ENCODE measurements around the gene ZEB2. TPM values are rescaled to one million over a fixed set of nuclear protein-coding genes. Genes with fewer than 3 reads are reported as not detected.

Gene ZEB2
- total and polyA plus RNA-seq, 12 donors, result 29.0 to 226 (median 142) TPM

GRCh38 chr2:144461308-144461766, 58.6 kb downstream of the ZEB2 start:
- Histone ChIP-seq H3K4me3 (no peak overlapping the region), H3K9me3 (replicated peaks in 1 of 3) (no peaks in the 10 kb centered on the region), H3K4me1 (replicated peaks in 1 of 2) (peaks cover 47 to 71% of the 10 kb centered on the region in 2 donors), H3K36me3 (replicated peaks in 1 of 2) (no peaks in the 10 kb centered on the region), H3K27ac (peak overlapping the region in 3 of 5 donors; percentile 40 to 63 (median 62)), H3K27me3 (no peaks in the 10 kb centered on the region)
- peak in 6 of 7 donors; percentile 43 to 68 (median 63) for DNase-seq
- WGBS, 4 donors, result 44 to 54% (median 50%) methylated on average over 9 of the region's 9 CpGs
- TF ChIP-seq CTCF (IDR thresholded peaks at IDR 0.05), result peak in 1 of 6 experiments; percentile 4
- no peak for TF ChIP-seq POLR2A (IDR thresholded peaks at IDR 0.05)
- intact Hi-C loops (cut with DNase I), result loop anchor here in 1 of 2 donors (10.0 kb wide), 1 partner anchor 53 kb away; no protein-coding TSS in a partner anchor

GRCh38 chr2:144460727-144461307, 59.1 kb downstream of the ZEB2 start:
- WGBS, 4 donors, result 80 to 85% (median 84%) methylated on average over 6 of the region's 6 CpGs
- no peak overlapping the region for H3K4me3 ChIP-seq
- DNase-seq, result no peak
- H3K4me1 ChIP-seq (replicated peaks in 1 of 2), result peaks cover 52 to 76% of the 10 kb centered on the region in 2 donors
- no peaks in the 10 kb centered on the region for H3K27me3 ChIP-seq
- intact Hi-C loops (cut with DNase I), result loop anchor here in 1 of 2 donors (10.0 kb wide), 1 partner anchor 54 kb away; no protein-coding TSS in a partner anchor
- no peaks in the 10 kb centered on the region for H3K9me3 ChIP-seq (replicated peaks in 1 of 3)
- H3K27ac ChIP-seq, result peak overlapping the region in 3 of 5 donors; percentile 41 to 63 (median 62)
- TF ChIP-seq POLR2A (IDR thresholded peaks at IDR 0.05) (no peak), CTCF (IDR thresholded peaks at IDR 0.05) (no peak)
- no peaks in the 10 kb centered on the region for H3K36me3 ChIP-seq (replicated peaks in 1 of 2)

- TF ChIP-seq CTCF (IDR thresholded peaks at IDR 0.05) (no peak), POLR2A (IDR thresholded peaks at IDR 0.05) (no peak)
- peak in 3 of 7 donors; percentile 43 to 68 (median 52) for DNase-seq
- intact Hi-C loops (cut with DNase I), result loop anchor here in 1 of 2 donors (10.0 kb wide), 1 partner anchor 55 kb away; no protein-coding TSS in a partner anchor
- Histone ChIP-seq H3K4me3 (no peak overlapping the region), H3K4me1 (replicated peaks in 1 of 2) (peaks cover 58 to 85% of the 10 kb centered on the region in 2 donors), H3K9me3 (replicated peaks in 1 of 3) (no peaks in the 10 kb centered on the region), H3K36me3 (replicated peaks in 1 of 2) (no peaks in the 10 kb centered on the region), H3K27ac (peak overlapping the region; percentile 10 to 63 (median 39)), H3K27me3 (no peaks in the 10 kb centered on the region)
- 27 to 36% (median 30%) methylated on average over 5 of the region's 5 CpGs for WGBS, 4 donors
Measured at GRCh38 chr2:144459937-144460336, 60.0 kb downstream of the ZEB2 start.

- Histone ChIP-seq H3K9me3 (replicated peaks in 1 of 3) (no peaks in the 10 kb centered on the region), H3K4me3 (no peak overlapping the region), H3K36me3 (replicated peaks in 1 of 2) (no peaks in the 10 kb centered on the region), H3K4me1 (replicated peaks in 1 of 2) (peaks cover 65 to 92% of the 10 kb centered on the region in 2 donors), H3K27me3 (no peaks in the 10 kb centered on the region), H3K27ac (peak overlapping the region in 3 of 5 donors; percentile 39 to 63 (median 41))
- WGBS, 4 donors, result 34 to 45% (median 42%) methylated on average over 3 of the region's 3 CpGs
- DNase-seq, result no peak
- intact Hi-C loops (cut with DNase I), result no loop called here
- TF ChIP-seq POLR2A (IDR thresholded peaks at IDR 0.05) (no peak), CTCF (IDR thresholded peaks at IDR 0.05) (no peak)
Measured at GRCh38 chr2:144459286-144459685, 60.6 kb downstream of the ZEB2 start.

Measured in adrenal gland (tissue), 12 donors.